Right lobe of liver (tissue), 6 donors: Measurements from ENCODE around the gene STAP2. TPM values are rescaled to one million over a fixed set of nuclear protein-coding genes. Genes with fewer than 3 reads are reported as not detected.

ENCODE experiments used
- ATAC-seq, 4 donors: fragments of 200-7000 bp; cut with Tn5 transposase; one replicate each; pipeline ENCODE4 v1.9.1; 2020; ENCODE audit warnings: mild to moderate bottlenecking in 4 of 4, moderate library complexity in 4 of 4
- DNase-seq, 3 donors: peaks; one replicate each; pipeline ENCODE4 v3.0.0-alpha.2; 2020
- H3K27ac ChIP-seq, 3 donors: fragments of 200-600 bp; one replicate each; pipeline ENCODE4 v1.8.0; 2022
- H3K27me3 ChIP-seq, 2 donors: fragments of 200-600 bp; one replicate each; pipeline ENCODE4 v1.8.0; 2022
- H3K36me3 ChIP-seq, 4 donors: fragments of 200-600 bp; sonication (generic) in 1 of 4; one replicate each; pipeline versions ENCODE4 v1.5.1 to v1.8.0; 2017 to 2022; ENCODE audit warnings: control low read depth in 1 of 4
- H3K4me1 ChIP-seq, 4 donors: fragments of 200-600 bp; sonication (generic) in 1 of 4; one replicate each; pipeline versions ENCODE4 v1.5.1 to v1.8.0; 2017 to 2022; ENCODE audit warnings: control low read depth in 1 of 4
- H3K4me3 ChIP-seq, 3 donors: fragments of 200-600 bp; one replicate each; pipeline ENCODE4 v1.8.0; 2022
- H3K9me3 ChIP-seq, 4 donors: fragments of 200-600 bp; sonication (generic) in 1 of 4; one replicate each; pipeline versions ENCODE4 v1.5.1 to v1.8.0; 2017 to 2022; ENCODE audit warnings: control low read depth in 1 of 4
- CTCF ChIP-seq, 4 donors: fragments of 200-600 bp in 3 of 4; fragments of 450-650 bp in 1 of 4; IDR thresholded peaks; one replicate each; pipeline versions ENCODE4 v1.5.1 to v1.8.0; 2016 to 2022; ENCODE audit warnings: antibody characterized with exemption in 4 of 4, mild to moderate bottlenecking in 2 of 4
- POLR2A ChIP-seq: fragments of 450-650 bp; IDR thresholded peaks from one replicate; pipeline ENCODE4 v1.6.1; 2017; ENCODE audit warnings: antibody characterized with exemption, mild to moderate bottlenecking
- WGBS: methylation state at CpG from one replicate; pipeline ENCODE4 v1.1.6; 2018; ENCODE audit warnings: low coverage, low lambda C conversion rate; ENCODE audit not compliant: insufficient coverage; ENCODE audit errors: missing lambda C conversion rate; 5-methylcytosine and 5-hydroxymethylcytosine counted together
- intact Hi-C, 2 donors: fragments of 100-400 bp; cut with DNase I; formaldehyde crosslinking; loops; one replicate each; pipeline versions ENCODE4 v1.11.2 to v1.14.1; 2022
- total RNA-seq, 6 experiments: library from RNA; depleted of rRNA in 2 of 6; stranded (reverse); fragments of >200 nt in 2 of 6; fragmentation: NEBNext Ultra II Directional in 3 of 6; extraction: Animal tissue kit (Norgen Biotek cat#: 25700) in 3 of 6; gene quantifications; one replicate each; pipeline versions ENCODE4 v1.1.0 to v1.2.4, GENCODE V29; 2016 to 2023
- donor health status: DM: no; HTN: yes; CAD: no.
- donor health status: DM: no; HTN: no; CAD: no.
- donor health status: DM: no; HTN: no; CAD: no.
- donor health status: DM: no; HTN: yes; CAD: no.
- donor health status: DM: no; HTN: yes; CAD: no.

Gene STAP2
- total RNA-seq, 6 experiments from 2014 or later = 21.4 to 51.5 (median 43.0) TPM

GRCh38 chr19:4376671-4376990, 38.0 kb upstream of the STAP2 start:
- intact Hi-C loops = no loop called here
- Histone ChIP-seq H3K36me3 (peaks cover 0 to under 1% (median 0%) of the 10 kb centered on the region in 4 donors), H3K4me3 (no peak overlapping the region), H3K27me3 (no peaks in the 10 kb centered on the region), H3K27ac (peak overlapping the region in 1 of 3 donors; percentile 43), H3K9me3 (no peaks in the 10 kb centered on the region), H3K4me1 (peaks cover 4 to 47% (median 18%) of the 10 kb centered on the region in 4 donors)
- TF ChIP-seq CTCF (IDR thresholded peaks at IDR 0.05) (no peak), POLR2A (no peak)
- DNase-seq (no peak), ATAC-seq (no peak)
- 66% methylated on average over 5 of the region's 10 CpGs for WGBS

- Histone ChIP-seq H3K4me3 (no peak overlapping the region), H3K36me3 (peaks cover 0 to 5% (median 0%) of the 10 kb centered on the region in 4 donors), H3K27me3 (no peaks in the 10 kb centered on the region), H3K27ac (peak overlapping the region in 1 of 3 donors; percentile 43), H3K4me1 (peaks cover 4 to 47% (median 18%) of the 10 kb centered on the region in 4 donors), H3K9me3 (no peaks in the 10 kb centered on the region)
- DNase-seq (no peak), ATAC-seq (no peak)
- WGBS = 71% methylated on average over 10 of the region's 16 CpGs
- TF ChIP-seq CTCF (IDR thresholded peaks at IDR 0.05) = no peak
- no peak for TF ChIP-seq POLR2A
- intact Hi-C loops = no loop called here
Observed at GRCh38 chr19:4376028-4376670, 37.5 kb upstream of the STAP2 start.

DNA sequence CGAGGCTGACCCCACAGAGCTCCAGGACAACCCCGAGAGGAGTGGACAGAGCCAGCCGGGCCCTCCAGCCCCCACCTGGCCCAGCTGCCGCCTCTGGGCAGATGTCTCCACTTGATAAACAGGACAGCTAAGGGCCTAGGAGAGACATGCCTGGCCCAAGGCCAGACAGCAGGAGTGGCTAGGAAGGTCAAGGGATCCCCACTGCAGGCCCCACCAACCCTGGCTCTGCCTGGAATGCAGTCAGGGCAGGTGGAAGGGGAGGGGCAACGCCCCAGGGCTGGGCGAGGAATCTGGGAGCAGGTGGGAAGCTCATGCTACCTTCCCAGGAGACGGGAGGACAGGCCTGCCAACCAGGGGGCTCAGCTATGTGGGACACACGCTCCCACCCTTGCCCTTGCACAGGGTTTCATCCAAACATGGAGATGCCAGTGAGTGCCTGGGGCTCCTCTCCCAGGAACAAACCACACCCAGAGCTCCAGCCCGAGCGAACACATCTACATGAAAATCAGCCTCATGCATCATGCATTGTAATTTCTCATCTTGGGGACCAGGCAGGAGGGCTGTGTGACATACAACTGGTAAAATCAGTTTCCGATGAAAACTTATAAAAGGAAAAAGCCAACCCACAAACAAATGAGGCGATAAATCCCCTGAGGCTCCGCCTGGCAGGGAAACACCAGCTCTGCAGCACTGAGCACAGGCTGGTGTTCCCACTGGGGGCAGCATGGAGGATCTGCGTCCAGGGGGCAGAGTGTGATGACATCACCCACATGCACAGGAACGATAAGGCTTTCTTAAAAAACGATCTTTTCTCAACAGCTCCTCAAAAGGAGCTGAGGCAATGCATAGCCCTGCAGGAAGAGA, 36.8 kb upstream of the STAP2 start:
- WGBS = 58% methylated on average over 10 of the region's 16 CpGs
- intact Hi-C loops = no loop called here
- Histone ChIP-seq H3K4me1 (peaks cover 4 to 44% (median 18%) of the 10 kb centered on the region in 4 donors), H3K27me3 (no peaks in the 10 kb centered on the region), H3K27ac (peak overlapping the region; percentile 13 to 79 (median 60)), H3K36me3 (peaks cover 0 to 6% (median 0%) of the 10 kb centered on the region in 4 donors), H3K9me3 (no peaks in the 10 kb centered on the region), H3K4me3 (no peak overlapping the region)
- DNase-seq (peak in 1 of 3 donors; percentile 48), ATAC-seq (no peak)
- no peak for TF ChIP-seq CTCF (IDR thresholded peaks at IDR 0.05)
- no peak for TF ChIP-seq POLR2A

GRCh38 chr19:4374498-4375163, 36.0 kb upstream of the STAP2 start:
- ATAC-seq (peak; percentile 8 to 51 (median 32)), DNase-seq (peak in 2 of 3 donors; percentile 60 to 75)
- Histone ChIP-seq H3K4me1 (peaks cover 2 to 41% (median 16%) of the 10 kb centered on the region in 4 donors), H3K36me3 (peaks cover 0 to 6% (median 0%) of the 10 kb centered on the region in 4 donors), H3K27ac (peak overlapping the region; percentile 52 to 79 (median 60)), H3K27me3 (no peaks in the 10 kb centered on the region), H3K9me3 (no peaks in the 10 kb centered on the region), H3K4me3 (no peak overlapping the region)
- intact Hi-C loops = no loop called here
- TF ChIP-seq POLR2A (no peak), CTCF (IDR thresholded peaks at IDR 0.05) (no peak)
- WGBS = no CpG with 5 or more reads among the region's 27 CpGs
